Epithelial cell of esophagus (primary cell): Measurements from ENCODE around the gene OBSL1.

Experiments
- DNase-seq: peaks from one replicate; pipeline ENCODE4 v3.0.0; 2010; ENCODE audit warnings: low read depth
- H3K4me3 ChIP-seq: 2 replicates; pipeline ENCODE4 v1.5.1; 2011; ENCODE audit warnings: mild to moderate bottlenecking, low read length, control low read depth
- CTCF ChIP-seq: IDR thresholded peaks from 2 replicates; pipeline ENCODE4 v1.5.1; 2011; ENCODE audit warnings: low read depth, mild to moderate bottlenecking, low read length, control low read depth, inconsistent platforms; ENCODE audit not compliant: insufficient read depth; ENCODE audit errors: missing control alignments

The OBSL1 gene

GRCh38 chr2:219597552-219598307, 26.4 kb upstream of the OBSL1 start, which contains the start of gene STK11IP:
STK11IP (plus strand) TSS chr2:219597857; CDS start chr2:219598120, 263 bp downstream.
- DNase-seq = peak; percentile 97
- H3K4me3 ChIP-seq = peak within 1 kb of the TSS; percentile 77
- no peak for TF ChIP-seq CTCF

DNA sequence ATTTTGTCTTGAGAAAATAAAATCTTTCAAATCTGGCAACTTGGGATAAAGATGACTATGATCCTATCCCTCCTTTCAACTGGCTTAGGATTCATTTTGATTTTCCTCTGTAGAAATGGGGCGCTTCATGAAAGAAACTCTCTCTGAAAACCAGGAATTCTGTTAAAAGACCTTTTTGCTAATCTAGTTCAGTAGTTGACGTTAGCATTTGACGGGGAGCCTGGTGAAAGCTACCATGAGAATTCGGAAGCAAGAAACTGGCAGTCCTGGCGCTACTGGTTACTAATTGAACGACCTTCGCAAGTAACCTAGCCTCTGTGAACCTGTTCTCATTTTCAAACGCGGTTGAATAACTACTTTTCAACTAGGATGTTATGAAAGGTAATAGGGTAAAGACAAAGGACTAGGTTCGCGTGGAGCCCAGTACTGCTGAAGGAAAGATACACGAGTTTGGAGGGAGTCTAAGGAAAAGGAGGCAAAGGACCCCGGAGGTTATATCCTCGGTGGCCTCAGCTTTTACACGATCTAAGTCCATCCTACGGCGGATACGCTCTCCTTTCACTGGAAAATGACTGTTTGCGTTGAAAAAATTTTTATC, 25.7 kb upstream of the OBSL1 start:
- peak overlapping the region; percentile 77 for H3K4me3 ChIP-seq
- no peak for DNase-seq
- TF ChIP-seq CTCF = no peak

DNA sequence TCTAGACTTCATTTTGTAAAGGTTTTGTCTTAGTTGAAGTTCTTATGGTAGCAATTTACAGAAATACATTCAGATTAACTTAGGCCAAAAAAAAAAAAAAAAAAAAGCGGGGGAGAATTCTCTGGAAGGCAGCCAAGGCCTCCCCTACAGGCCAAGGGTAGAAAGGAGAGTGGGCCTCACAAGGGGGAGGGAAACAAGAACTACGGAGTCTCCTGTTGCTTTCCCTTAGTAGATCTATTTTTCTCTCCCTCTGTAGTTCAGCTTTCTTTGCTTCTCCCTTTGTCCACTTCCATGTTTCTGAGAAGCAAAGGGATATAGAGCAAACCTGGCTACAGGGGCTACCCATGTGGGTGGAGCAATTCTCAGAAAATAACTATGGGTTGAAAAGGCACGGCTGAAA, 23.9 kb upstream of the OBSL1 start:
- TF ChIP-seq CTCF = no peak
- no peak overlapping the region for H3K4me3 ChIP-seq
- DNase-seq = no peak

DNA sequence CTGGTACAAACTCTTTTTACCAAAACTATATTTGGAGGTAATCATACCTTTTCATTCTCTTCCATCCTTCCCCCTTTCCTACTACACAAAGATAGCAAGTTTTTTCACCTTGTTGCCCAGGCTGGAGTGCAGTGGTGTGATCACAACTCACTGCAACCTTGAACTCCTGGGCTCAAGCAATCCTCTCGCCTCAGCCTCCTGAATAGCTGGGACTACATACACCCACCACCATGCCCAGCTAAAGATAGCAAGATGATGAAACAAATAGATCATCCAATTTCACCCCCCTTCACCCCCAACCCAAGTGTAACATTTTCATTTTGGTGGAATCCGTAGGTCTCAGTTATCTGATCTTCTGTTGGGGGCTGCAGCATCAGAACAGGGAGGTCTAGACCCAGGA, 21.8 kb upstream of the OBSL1 start:
- no peak for TF ChIP-seq CTCF
- H3K4me3 ChIP-seq = no peak overlapping the region
- DNase-seq = no peak

GRCh38 chr2:219592736-219593135, 21.4 kb upstream of the OBSL1 start:
- no peak for TF ChIP-seq CTCF
- H3K4me3 ChIP-seq = no peak overlapping the region
- no peak for DNase-seq

DNA sequence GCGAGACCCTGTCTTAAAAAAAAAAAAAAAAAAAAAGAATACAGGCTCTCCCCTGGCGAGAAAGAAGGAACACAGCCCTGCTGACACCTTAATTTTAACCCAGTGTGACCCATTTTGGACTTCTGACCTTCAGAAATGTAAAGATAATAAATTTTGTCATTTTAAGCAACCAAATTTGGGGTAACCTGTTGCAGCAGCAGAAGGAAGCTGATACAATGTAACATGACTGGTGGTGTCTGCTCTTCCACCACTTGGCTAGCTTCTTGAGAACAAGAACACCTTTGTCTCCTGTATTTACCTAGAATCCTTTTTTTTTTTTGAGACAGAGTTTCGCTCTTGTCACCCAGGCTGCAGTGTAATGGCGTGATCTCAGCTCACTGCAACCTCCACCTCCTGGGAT, 19.8 kb upstream of the OBSL1 start:
- no peak for DNase-seq
- no peak overlapping the region for H3K4me3 ChIP-seq
- no peak for TF ChIP-seq CTCF
